Suprapubic skin (tissue), 4 donors: ENCODE measurements around the gene LYPD6B.

Experiments
- CTCF ChIP-seq, 2 donors: fragments of 200-600 bp in 1 of 2; fragments of 450-650 bp in 1 of 2; sonication (generic) in 1 of 2; IDR thresholded peaks; one replicate each; pipeline ENCODE4 v1.5.1; 2016 to 2019; ENCODE audit warnings: antibody characterized with exemption in 2 of 2, mild to moderate bottlenecking in 1 of 2, moderate library complexity in 1 of 2
- EP300 ChIP-seq: sonication (generic); formaldehyde crosslinking; IDR thresholded peaks from one replicate; pipeline ENCODE4 v1.6.1; 2017; ENCODE audit warnings: antibody characterized with exemption
- POLR2A ChIP-seq, 2 donors: fragments of 450-650 bp; IDR thresholded peaks; one replicate each; pipeline ENCODE4 v1.6.1; 2017; ENCODE audit warnings: antibody characterized with exemption in 2 of 2, mild to moderate bottlenecking in 2 of 2, moderate library complexity in 2 of 2
- POLR2AphosphoS5 ChIP-seq, 3 donors: sonication (generic); formaldehyde crosslinking; IDR thresholded peaks; one replicate each; pipeline ENCODE4 v1.6.1; 2017; ENCODE audit warnings: antibody characterized with exemption in 3 of 3

- TF ChIP-seq EP300 (no peak), CTCF (IDR thresholded peaks at IDR 0.05) (no peak), POLR2AphosphoS5 (IDR thresholded peaks at IDR 0.05) (no peak), POLR2A (IDR thresholded peaks at IDR 0.05) (no peak)
These were observed 102.5 kb downstream of the LYPD6B start for GRCh38 chr2:149141046-149141445.
